ENCODE results near the gene SOX15.

DNA sequence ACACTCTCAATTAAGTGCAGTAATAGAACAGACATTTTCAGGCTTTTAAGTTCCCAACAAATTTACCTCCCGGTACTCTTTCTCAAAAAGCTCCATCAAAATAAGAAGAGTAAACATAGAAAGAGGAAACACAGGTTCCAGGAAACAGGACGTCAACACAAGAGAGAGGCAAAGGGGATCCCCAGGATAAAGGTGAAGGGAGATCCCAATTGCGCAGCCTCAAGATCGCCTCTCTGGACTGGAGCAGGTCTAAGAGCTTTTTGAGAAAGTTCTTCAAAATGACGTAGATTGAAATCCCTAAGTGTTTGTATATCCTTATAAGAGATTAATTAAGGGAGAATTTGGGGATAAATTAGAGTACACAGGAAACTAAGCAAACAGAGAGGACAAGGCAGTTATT lies 28.7 kb upstream of the SOX15 start:
- no peak for TF ChIP-seq POLR2A (IDR thresholded peaks at IDR 0.05; ENCODE audit: low read depth, low read length)
- no peak for TF ChIP-seq POLR2AphosphoS5 (IDR thresholded peaks at IDR 0.05; ENCODE audit: low read depth, low read length)
- no peak for TF ChIP-seq TAF1 (IDR thresholded peaks at IDR 0.05; ENCODE audit: low read depth, low read length)
